ENCODE results near the gene WNT6.

The WNT6 gene

GRCh38 chr2:218858671-218859555 lies 692 bp upstream of the WNT6 start:
- FAIRE-seq = no peak

- FAIRE-seq = no peak
Observed at GRCh38 chr2:218859988-218860831, 605 bp downstream of the WNT6 start.

- no peak for FAIRE-seq
Observed at GRCh38 chr2:218860950-218861381, 1.4 kb downstream of the WNT6 start.

GRCh38 chr2:218861645-218862318 lies 2.2 kb downstream of the WNT6 start:
- no peak for FAIRE-seq

- no peak for FAIRE-seq
Observed at GRCh38 chr2:218863021-218863520, 3.5 kb downstream of the WNT6 start.

- FAIRE-seq = no peak
Observed at GRCh38 chr2:218865396-218865795, 5.8 kb downstream of the WNT6 start.

GRCh38 chr2:218865999-218866398 lies 6.4 kb downstream of the WNT6 start:
- no peak for FAIRE-seq

- no peak for FAIRE-seq
Observed at GRCh38 chr2:218867900-218868299, 8.3 kb downstream of the WNT6 start.

- FAIRE-seq = no peak
Observed at GRCh38 chr2:218869064-218869463, 9.5 kb downstream of the WNT6 start.

- no peak for FAIRE-seq
Observed at GRCh38 chr2:218870984-218871344, 11.4 kb downstream of the WNT6 start.

- no peak for FAIRE-seq
Observed at GRCh38 chr2:218871345-218872302, 12.0 kb downstream of the WNT6 start.

GRCh38 chr2:218872645-218873358 lies 13.2 kb downstream of the WNT6 start:
- FAIRE-seq = no peak

- FAIRE-seq = no peak
Observed at GRCh38 chr2:218873359-218874194, 14.0 kb downstream of the WNT6 start.

- FAIRE-seq = no peak
Observed at GRCh38 chr2:218875692-218876246, 16.2 kb downstream of the WNT6 start.

- FAIRE-seq = no peak
Observed at GRCh38 chr2:218876562-218877219, 17.1 kb downstream of the WNT6 start.

- no peak for FAIRE-seq
Observed at GRCh38 chr2:218877331-218877730, 17.7 kb downstream of the WNT6 start.

GRCh38 chr2:218877891-218878290 lies 18.3 kb downstream of the WNT6 start:
- FAIRE-seq = no peak

- no peak for FAIRE-seq
Observed at GRCh38 chr2:218878486-218878885, 18.9 kb downstream of the WNT6 start.

Measured in A204.1 (cell line).